Stimulated activated CD4-positive, alpha-beta T cell treated with anti-CD3 and anti-CD28 coated beads, Interleukin-2, amount 100 ng/mL, for 24 hours (primary cell): ENCODE measurements around the gene LRFN2.

ENCODE experiments used
- DNase-seq, 2 donors: peaks; one replicate each; pipeline ENCODE4 v3.0.0-alpha.2; 2020

LRFN2 gene

GRCh38 chr6:40343877-40344565 lies 243.1 kb downstream of the LRFN2 start:
- no peak for DNase-seq

GRCh38 chr6:40343318-40343876 lies 243.8 kb downstream of the LRFN2 start:
- DNase-seq = no peak

- DNase-seq = no peak
These were observed 244.4 kb downstream of the LRFN2 start for GRCh38 chr6:40342723-40343122.

GRCh38 chr6:40341726-40342125 lies 245.4 kb downstream of the LRFN2 start:
- DNase-seq = no peak
